GM18907 (cell line): Measurements from ENCODE around the gene NOL3.
"Not testable (repeated sequence)": the region's sequence is repeated elsewhere in the genome, so short reads cannot be mapped to it uniquely, and the experiment has no call there.

Experiments
- ATAC-seq: cut with Tn5 transposase; IDR thresholded peaks from one replicate; pipeline ENCODE4 v1.9.1; 2021; ENCODE audit warnings: mild to moderate bottlenecking, moderate library complexity; ENCODE audit not compliant: unreplicated experiment

The NOL3 gene

DNA sequence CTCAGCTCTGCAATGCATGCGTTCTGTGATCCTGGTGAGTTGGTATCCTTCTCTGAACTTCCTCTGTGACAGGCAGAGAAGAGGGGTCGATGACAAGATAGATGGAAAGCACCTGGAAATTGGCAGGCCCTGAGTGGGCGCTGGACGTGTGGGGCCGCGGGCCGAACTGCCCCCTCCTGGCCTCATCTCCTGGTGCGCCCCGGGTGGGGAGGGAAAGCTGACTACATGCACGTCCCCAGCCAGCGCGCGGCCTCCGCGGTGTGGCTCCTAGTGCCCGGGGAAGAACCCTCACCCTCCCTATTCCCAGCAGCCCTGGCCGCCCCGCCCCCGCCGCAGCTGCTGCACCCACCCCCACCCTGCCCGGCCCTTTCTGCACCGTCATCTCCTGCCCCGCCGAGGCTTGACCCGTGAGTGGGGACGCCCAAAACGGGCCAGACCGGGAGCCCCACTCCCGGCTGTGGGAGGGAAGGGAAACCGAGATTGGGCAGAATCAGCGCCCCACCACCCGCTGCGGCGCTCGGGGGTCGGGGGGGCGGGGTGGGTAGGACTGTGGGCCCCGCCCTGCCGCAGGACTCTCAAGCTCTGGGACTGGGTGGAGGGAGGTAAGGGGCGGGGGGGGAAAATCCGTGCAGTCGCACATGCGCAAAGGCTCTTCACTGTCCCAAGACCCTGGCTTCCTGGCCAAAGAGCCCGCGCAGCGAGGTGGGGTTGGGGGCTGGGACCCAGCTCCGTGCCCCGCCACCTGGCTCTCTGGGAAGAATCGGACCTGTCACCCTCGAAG lies at the start of gene NOL3:
Gene NOL3 (plus strand): TSS at position 371 of the 781 bp plus-strand sequence.
- peak; percentile 40 for ATAC-seq

DNA sequence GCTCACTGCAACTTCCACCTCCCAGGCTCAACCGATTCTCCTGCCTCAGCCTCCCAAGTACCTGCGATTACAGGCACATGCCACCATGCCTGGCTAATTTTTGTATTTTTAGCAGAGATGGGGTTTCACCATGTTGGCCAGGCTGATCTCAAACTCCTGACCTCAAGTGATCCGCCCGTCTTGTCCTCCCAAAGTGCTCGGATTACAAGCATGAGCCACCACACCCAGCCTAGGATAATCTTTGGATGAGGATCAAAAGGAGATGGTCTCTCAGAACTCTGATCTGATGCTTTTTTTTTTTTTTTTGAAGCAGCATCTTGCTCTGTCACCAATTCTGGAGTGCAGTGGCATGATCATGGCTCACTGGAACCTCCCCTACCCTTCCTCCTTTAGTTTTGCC lies 47.5 kb upstream of the NOL3 start:
- not testable (repeated sequence) for ATAC-seq

DNA sequence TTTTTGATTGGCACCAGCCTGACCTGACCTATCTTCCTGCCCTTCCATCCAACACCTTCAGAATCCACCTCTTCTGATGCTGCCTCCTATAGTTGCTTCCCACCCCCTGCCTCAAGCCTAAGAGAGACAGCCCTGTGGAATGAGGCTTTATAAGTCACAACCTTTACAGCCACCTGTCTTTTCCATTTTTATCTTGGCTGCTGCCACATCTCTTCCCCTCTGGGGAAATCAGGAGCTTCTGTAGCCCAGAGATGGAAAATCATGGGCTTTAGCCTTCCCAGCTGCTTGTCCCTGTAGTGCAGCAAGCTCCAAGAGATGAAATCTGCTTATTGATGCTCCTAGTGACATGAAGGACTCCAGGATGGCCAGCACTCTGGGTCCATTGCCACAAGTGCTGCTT lies 41.9 kb upstream of the NOL3 start:
- no peak for ATAC-seq

DNA sequence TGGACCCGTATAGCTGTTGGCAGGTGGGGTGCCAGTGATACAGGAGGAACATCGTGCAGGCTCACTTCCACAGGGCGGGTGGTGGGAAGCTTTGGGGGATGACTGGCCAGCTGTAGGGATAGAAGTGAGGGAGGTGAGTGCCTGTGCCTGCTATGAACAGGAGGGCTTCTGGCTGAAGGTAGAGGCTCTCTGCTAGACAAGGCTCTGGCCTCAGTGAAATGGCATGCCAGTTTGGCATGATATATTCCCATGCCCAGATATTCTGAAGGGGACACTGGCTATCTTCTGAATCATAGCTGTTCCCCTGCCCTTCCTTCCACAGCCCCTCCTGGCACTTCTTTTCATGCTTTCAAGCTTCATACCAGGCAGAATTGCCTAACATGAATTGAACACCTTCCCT lies 41.5 kb upstream of the NOL3 start:
- no peak for ATAC-seq

DNA sequence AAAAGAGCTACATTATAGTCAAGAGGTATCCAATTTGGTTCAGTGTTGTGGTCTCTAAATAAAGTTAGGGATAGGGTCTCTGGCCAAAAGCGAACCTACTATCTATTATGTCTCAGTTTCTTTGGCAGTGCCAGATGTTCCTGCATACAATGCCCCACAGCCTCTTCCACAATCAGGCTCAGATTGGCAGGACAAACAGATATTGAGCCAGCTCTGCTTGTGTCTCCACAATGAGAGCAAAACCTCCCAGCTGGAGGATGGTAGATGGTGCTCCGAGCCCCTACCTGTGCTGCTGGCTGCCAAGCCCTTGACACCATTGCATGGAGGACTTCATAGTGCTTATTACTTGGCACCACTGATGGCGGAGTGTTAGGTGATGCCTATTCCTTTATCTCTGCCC lies 40.9 kb upstream of the NOL3 start:
- no peak for ATAC-seq

DNA sequence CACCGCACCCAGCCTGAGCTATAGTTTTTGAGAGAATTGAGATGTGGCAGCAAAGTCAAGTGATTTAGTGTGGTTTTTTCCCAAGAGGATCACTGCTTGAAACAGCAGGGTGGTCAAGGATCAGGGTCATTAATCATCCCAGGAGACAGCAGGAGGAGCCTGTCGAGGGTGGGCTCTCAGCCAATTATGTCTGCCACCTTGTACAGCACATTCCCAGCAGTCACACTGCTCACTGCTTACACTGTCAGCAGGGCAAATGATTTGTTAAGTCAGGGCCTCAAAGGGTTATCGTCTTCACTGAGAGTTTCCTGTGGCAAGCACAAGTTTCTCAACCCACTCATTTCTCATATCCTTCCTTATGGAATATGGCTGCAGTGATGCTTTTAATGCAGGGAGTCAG lies 32.7 kb upstream of the NOL3 start:
- no peak for ATAC-seq

DNA sequence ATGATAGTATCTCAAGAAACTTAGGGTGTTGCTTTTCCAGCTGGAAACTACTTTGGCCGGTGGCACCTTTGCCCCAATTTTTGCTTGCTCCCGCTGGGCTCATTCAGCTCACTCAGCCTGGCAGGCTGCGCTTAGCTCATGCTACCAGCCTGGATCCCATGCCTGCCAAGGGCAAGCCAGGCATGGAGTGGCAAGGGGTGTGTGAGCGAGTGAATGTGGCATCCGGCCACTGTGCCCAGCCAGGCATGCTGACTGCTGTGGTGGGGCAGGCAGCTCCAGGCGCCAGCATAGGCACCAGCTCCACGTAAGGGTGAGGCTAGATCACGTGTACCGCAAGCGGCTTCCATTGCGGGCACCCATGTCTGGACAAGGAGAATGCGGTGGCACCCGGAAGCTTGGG lies 28.9 kb upstream of the NOL3 start:
- ATAC-seq, result no peak

DNA sequence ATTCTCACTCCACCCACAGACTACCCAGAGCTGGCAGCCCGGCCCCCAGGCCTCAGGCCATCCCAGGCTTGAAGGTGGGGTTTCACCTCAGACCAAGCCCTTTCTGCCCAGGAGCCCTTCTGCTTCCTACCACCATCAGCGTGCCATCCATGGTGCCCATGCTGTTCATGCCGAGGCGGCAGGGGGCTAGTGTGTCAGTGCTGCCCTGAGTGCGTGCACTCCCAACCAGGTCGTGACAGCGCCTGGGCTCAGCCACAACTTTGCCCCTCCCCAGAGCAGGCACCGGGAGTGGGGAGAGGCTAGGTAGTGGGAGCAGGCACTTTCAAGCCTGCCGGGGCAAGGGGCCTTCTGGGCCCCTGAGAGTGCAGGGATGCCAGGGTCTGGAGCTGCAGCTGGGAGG lies 28.0 kb upstream of the NOL3 start:
- no peak for ATAC-seq

DNA sequence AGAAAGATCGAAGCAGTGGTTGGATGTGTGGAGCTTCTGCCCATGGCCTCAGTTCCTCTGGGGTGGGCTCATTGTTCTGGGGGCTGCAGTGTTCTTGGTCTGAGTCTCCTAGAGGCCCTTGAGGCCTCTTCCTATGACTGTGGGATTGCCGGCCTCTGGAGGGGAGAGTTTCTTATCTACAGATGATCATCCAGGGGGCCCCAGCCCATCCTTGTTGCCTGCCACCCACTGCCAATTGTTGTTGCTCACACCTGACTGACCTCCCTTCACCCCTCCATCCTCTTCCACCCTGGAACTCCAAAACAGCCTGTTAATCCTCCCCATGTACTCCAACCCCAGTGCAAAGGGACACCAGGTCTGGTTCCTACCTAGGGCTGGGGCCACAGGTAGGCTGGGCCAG lies 25.4 kb upstream of the NOL3 start:
- ATAC-seq, result no peak

GRCh38 chr16:67145746-67146145 lies 24.6 kb upstream of the NOL3 start:
- no peak for ATAC-seq

- ATAC-seq, result no peak
These were observed 23.6 kb upstream of the NOL3 start for GRCh38 chr16:67146523-67147357.

- no peak for ATAC-seq
These were observed 22.7 kb upstream of the NOL3 start for GRCh38 chr16:67147437-67148140.

- no peak for ATAC-seq
These were observed 22.1 kb upstream of the NOL3 start for GRCh38 chr16:67148221-67148620.

GRCh38 chr16:67148656-67149275 lies 21.6 kb upstream of the NOL3 start:
- ATAC-seq, result no peak

GRCh38 chr16:67149276-67150046 lies 20.9 kb upstream of the NOL3 start:
- no peak for ATAC-seq

DNA sequence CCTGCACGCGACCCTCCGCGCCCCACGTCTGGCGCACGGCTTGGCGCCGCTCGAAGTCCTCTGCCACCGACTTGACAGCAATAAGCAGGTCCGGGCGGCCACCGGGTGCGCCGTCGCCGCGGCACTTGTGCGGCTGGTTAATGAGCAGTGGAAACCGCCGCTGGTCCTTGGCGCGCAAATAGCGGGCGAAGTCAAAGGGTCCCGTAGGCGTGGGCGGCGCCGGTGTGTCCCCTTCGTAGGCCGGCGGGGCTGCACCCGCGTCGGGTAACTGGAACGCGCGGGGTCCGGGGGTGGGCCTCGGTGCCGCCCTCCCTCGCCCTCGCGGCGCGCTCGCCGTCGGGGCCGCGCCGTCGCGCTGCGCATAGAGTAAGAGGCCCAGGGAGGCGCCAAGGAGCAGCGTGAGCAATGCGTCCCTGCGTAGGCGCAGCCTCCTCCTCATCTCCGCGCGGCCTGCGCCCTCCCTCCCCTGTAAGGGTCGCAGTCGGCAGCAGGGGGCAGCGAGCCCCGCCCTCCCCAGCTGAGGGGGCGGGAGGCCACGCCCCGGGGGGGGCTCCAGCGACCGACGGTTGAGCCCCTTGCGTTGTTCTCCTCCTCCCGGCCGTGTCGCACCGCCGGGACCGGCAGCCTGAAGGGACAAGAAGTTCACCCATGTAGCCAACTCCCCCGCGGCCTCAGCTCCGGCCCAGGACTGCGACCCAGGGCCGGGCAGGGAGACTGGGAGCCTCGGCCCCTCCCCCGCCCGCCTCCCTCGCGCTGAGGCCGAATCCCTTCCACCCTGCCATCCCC lies 20.1 kb upstream of the NOL3 start:
- peak; percentile 51 for ATAC-seq

DNA sequence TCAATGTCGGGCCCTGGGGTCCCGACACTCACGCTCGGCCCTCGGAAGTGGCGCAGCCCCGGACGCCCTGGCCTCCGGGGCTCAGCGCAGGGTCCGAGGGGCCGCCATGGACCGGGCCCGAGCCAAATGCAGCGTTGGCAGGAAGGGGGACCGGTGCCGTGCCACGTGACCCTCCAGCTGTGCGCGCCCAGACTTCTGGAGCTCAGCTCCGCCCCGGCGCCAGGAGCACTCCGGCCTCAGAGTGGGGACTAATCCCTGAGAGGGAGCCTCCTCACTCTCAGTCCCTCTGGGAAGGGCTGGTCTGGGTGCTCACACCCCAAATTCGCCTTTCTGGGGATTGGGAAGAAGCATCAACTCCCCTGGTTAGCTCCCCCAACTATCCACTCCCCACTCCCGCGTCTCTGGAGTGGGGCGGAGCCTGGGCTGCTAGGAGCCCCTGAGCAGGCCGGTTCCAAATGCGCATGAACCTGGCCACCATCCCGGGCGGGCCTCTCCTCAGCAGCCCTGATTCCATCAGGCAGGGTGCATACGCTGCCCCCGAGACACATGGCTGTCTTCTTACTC lies 19.4 kb upstream of the NOL3 start, which contains the start of gene B3GNT9:
Gene B3GNT9 (minus strand): TSS at position 166 of the 564 bp plus-strand sequence. CDS start 513 bp downstream, outside the sequence.
- peak; percentile 63 for ATAC-seq

GRCh38 chr16:67151431-67152097 lies 18.8 kb upstream of the NOL3 start:
- ATAC-seq, result no peak
